Measurements from ENCODE around the gene HILPDA.

The HILPDA gene

DNA sequence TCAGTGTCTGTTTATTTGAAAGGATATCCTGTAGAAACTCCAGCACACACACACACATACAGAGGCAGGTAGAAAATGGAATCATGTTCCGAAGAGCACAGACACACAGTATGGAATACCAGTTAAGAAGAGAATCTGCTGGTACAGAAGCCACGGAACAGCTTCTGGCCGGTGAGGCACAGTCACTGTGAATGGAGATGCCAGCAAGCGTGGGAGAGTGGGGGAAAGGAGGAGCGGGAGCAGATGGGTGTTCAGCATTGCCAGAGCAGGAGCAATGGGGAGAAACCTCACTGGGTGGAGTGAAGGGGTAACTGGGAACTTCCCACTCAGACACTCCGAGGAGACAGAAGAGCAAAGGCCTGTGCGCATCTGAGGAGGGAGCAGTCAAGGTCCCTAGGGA is 36.4 kb upstream of the HILPDA start:
- no peak overlapping the region for H3K4me3 ChIP-seq (ENCODE audit: low read length)
- H3K4me1 ChIP-seq (ENCODE audit: insufficient read depth, low read length), result no peaks in the 10 kb centered on the region
- no peak overlapping the region for H3K9ac ChIP-seq (ENCODE audit: low read depth, low read length)
- no peaks in the 10 kb centered on the region for H3K36me3 ChIP-seq (ENCODE audit: insufficient read depth, low read length)
- no peak overlapping the region for H3K27ac ChIP-seq (ENCODE audit: low read depth, low read length)
- 91% methylated on average over 7 of the region's 7 CpGs for WGBS
- H3K27me3 ChIP-seq (ENCODE audit: insufficient read depth, low read length), result peaks cover 22% of the 10 kb centered on the region
- H3K9me3 ChIP-seq (ENCODE audit: insufficient read depth, low read depth, low read length), result no peaks in the 10 kb centered on the region

DNA sequence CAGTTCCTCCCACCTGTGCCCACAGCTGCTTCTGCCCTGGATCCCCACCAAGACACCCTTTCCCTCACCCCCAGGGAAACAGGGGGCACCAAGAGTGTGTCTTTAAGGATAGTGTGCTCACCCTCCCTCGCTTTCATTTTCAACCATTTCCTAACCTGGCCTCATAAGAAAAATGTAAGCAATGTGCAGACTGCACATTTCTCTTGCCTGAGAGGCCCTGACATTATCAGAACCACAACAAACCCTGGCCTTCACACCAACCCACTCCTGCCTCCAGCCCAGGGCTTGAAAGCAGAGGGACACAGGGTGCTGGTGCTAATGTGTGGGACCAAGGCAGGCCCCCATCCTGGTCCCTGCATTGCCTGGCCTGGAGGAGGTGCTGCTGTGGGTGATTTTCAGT is 34.9 kb upstream of the HILPDA start:
- H3K27me3 ChIP-seq (ENCODE audit: insufficient read depth, low read length), result peaks cover 15% of the 10 kb centered on the region
- H3K4me1 ChIP-seq (ENCODE audit: insufficient read depth, low read length), result no peaks in the 10 kb centered on the region
- WGBS, result 100% methylated on average over 1 of the region's 1 CpG
- H3K9me3 ChIP-seq (ENCODE audit: insufficient read depth, low read depth, low read length), result no peaks in the 10 kb centered on the region
- H3K4me3 ChIP-seq (ENCODE audit: low read length), result no peak overlapping the region
- H3K9ac ChIP-seq (ENCODE audit: low read depth, low read length), result no peak overlapping the region
- no peak overlapping the region for H3K27ac ChIP-seq (ENCODE audit: low read depth, low read length)
- H3K36me3 ChIP-seq (ENCODE audit: insufficient read depth, low read length), result no peaks in the 10 kb centered on the region

DNA sequence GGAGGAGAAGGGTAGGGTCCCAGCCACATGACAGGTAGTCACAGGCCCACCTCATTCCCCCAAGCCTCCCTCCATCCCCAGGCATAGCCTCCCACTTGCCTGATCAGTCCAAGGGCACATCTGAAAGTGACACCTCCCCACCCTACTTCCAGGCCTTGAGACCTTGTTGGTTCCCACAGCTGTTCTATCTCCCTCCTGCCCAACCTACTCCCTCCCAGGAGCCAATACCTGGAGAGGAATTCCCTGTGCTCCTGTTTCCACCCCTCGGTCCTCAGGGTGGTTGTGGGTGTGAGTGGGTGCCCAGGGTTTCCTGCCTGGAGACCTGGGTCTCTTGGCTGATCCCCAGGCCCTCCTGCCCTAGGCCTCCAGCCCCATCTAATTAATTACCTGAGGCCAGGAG is 34.3 kb upstream of the HILPDA start:
- Histone ChIP-seq H3K27me3 (ENCODE audit: insufficient read depth, low read length) (peaks cover 15% of the 10 kb centered on the region), H3K27ac (ENCODE audit: low read depth, low read length) (no peak overlapping the region), H3K4me1 (ENCODE audit: insufficient read depth, low read length) (no peaks in the 10 kb centered on the region), H3K9ac (ENCODE audit: low read depth, low read length) (no peak overlapping the region), H3K36me3 (ENCODE audit: insufficient read depth, low read length) (no peaks in the 10 kb centered on the region), H3K9me3 (ENCODE audit: insufficient read depth, low read depth, low read length) (no peaks in the 10 kb centered on the region), H3K4me3 (ENCODE audit: low read length) (no peak overlapping the region)
- WGBS, result 89% methylated on average over 1 of the region's 1 CpG

DNA sequence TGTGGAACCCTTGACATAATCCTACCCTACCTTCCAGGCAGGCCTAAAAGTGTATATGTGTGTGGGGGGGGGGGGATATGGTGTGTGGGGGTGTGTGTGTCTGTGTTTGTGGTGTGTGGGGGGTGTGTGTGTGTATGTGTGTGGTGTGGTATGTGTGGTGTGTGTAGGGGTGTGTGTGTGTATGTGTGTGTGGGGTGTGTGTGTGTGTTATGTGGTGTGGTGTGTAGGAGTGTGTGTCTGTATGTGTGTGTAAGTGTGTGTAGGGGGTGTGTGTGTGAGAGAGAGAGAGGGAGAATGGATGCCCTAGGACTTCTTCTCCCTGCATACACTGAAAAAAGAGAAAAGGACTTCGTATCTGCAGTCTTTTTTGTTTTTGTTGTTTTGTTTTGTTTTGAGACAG is 33.6 kb upstream of the HILPDA start:
- Histone ChIP-seq H3K4me1 (ENCODE audit: insufficient read depth, low read length) (no peaks in the 10 kb centered on the region), H3K27ac (ENCODE audit: low read depth, low read length) (no peak overlapping the region), H3K27me3 (ENCODE audit: insufficient read depth, low read length) (peaks cover 11% of the 10 kb centered on the region), H3K9ac (ENCODE audit: low read depth, low read length) (no peak overlapping the region), H3K9me3 (ENCODE audit: insufficient read depth, low read depth, low read length) (no peaks in the 10 kb centered on the region), H3K4me3 (ENCODE audit: low read length) (no peak overlapping the region), H3K36me3 (ENCODE audit: insufficient read depth, low read length) (no peaks in the 10 kb centered on the region)
- no CpG with 5 or more reads among the region's 1 CpG for WGBS

DNA sequence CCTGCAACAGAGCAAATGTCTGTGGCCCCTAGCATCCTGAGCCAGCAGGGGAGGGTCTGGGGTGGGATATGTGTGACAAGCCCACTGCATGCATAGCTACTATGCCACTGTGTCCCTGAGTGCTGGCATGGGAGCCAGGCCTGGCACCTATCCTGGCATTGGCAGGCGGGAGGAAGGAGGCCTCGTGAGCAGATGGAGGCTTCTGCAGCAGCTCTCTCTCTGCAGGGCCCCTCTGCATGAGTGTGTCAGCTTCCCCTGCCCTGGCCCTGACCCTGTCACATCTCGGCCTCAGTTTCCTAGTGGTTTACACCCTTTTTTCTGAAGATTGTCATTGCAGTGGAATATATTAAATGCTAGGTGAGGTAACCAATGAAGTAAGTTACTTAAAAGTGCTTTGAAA is 32.8 kb upstream of the HILPDA start:
- H3K9me3 ChIP-seq (ENCODE audit: insufficient read depth, low read depth, low read length), result no peaks in the 10 kb centered on the region
- H3K27me3 ChIP-seq (ENCODE audit: insufficient read depth, low read length), result peaks cover 10% of the 10 kb centered on the region
- H3K36me3 ChIP-seq (ENCODE audit: insufficient read depth, low read length), result no peaks in the 10 kb centered on the region
- no peak overlapping the region for H3K4me3 ChIP-seq (ENCODE audit: low read length)
- no peak overlapping the region for H3K27ac ChIP-seq (ENCODE audit: low read depth, low read length)
- H3K4me1 ChIP-seq (ENCODE audit: insufficient read depth, low read length), result no peaks in the 10 kb centered on the region
- WGBS, result 93% methylated on average over 3 of the region's 3 CpGs
- H3K9ac ChIP-seq (ENCODE audit: low read depth, low read length), result no peak overlapping the region

DNA sequence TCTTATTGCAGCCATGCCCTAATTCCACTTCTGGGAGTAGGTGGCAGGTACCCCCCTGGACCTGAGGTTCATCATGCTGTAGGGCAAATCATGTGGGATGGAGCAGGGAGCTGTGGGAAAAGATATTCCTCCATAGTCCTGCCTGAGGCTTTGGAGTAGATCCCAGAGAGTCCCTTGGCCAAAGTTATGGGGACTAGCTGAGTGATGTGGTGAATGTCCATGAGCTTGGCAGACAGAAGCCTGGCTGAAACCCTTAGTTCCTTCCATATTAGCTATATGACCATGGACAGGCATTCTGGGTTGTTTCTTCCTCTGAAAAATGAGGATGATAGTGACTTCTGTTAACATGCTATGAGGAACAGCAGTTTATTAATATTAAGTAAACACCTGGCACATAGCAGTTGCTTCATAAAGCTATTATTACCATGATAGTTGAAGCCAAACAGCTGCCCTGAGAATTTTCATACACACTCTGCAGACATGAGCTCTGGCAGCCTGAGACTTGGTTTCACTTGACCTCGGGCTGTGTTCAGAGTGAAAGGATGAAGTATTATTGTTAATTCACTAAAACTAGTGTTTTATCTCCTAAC is 30.9 kb upstream of the HILPDA start:
- Histone ChIP-seq H3K4me1 (ENCODE audit: insufficient read depth, low read length) (no peaks in the 10 kb centered on the region), H3K27me3 (ENCODE audit: insufficient read depth, low read length) (no peaks in the 10 kb centered on the region), H3K9me3 (ENCODE audit: insufficient read depth, low read depth, low read length) (no peaks in the 10 kb centered on the region), H3K27ac (ENCODE audit: low read depth, low read length) (no peak overlapping the region), H3K36me3 (ENCODE audit: insufficient read depth, low read length) (no peaks in the 10 kb centered on the region), H3K4me3 (ENCODE audit: low read length) (no peak overlapping the region), H3K9ac (ENCODE audit: low read depth, low read length) (no peak overlapping the region)
- no CpG with 5 or more reads among the region's 1 CpG for WGBS

DNA sequence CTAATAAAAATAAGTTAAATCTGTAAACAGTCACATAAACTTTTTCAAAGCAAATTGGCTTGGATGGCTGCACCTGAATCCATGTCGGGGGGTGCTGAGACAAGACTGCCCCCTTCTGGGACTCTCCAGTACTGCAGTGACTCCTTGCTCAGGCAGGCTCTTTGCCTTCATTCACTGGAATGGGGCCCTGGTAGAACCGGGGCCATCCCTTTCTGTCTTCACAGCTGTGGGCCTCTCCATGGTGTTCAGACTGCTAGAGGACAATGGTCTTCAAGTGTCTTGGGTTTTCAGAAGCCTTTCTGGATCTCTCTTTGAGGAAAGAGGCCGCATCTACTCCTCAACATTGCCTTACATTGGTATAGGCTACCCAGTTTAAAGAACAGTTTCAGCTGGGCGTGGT is 29.8 kb upstream of the HILPDA start:
- H3K4me3 ChIP-seq (ENCODE audit: low read length), result no peak overlapping the region
- H3K9me3 ChIP-seq (ENCODE audit: insufficient read depth, low read depth, low read length), result no peaks in the 10 kb centered on the region
- 46% methylated on average over 4 of the region's 4 CpGs for WGBS
- no peak overlapping the region for H3K27ac ChIP-seq (ENCODE audit: low read depth, low read length)
- no peaks in the 10 kb centered on the region for H3K4me1 ChIP-seq (ENCODE audit: insufficient read depth, low read length)
- no peak overlapping the region for H3K9ac ChIP-seq (ENCODE audit: low read depth, low read length)
- H3K36me3 ChIP-seq (ENCODE audit: insufficient read depth, low read length), result no peaks in the 10 kb centered on the region
- no peaks in the 10 kb centered on the region for H3K27me3 ChIP-seq (ENCODE audit: insufficient read depth, low read length)

DNA sequence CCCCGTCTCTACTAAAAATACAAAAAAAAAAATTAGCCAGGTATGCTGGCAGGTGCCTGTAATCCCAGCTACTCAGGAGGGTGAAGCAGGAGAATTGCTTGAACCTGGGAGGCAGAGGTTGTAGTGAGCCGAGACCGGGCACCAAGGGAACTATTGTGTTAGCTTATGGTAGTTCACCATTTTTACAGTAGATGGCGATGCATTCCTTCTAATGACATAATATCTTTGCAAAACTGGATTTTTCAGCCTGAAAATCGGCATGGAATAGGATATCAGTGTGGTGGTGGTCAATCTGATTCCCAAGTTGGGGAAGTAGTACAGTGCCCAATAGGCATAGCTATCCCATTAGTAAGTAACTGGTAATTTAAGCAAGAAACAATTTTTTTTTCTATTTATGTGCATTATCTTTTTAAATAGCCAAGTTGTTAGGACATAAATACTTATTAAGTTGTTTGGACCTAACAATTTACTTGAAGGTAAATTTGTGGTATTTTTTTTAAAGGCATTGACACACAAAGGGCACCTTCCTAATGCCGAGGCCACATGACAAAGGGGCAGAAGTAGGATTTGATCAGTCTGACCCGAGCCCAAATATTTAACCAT is 28.3 kb upstream of the HILPDA start:
- WGBS, result 31% methylated on average over 7 of the region's 7 CpGs
- H3K4me3 ChIP-seq (ENCODE audit: low read length), result no peak overlapping the region

DNA sequence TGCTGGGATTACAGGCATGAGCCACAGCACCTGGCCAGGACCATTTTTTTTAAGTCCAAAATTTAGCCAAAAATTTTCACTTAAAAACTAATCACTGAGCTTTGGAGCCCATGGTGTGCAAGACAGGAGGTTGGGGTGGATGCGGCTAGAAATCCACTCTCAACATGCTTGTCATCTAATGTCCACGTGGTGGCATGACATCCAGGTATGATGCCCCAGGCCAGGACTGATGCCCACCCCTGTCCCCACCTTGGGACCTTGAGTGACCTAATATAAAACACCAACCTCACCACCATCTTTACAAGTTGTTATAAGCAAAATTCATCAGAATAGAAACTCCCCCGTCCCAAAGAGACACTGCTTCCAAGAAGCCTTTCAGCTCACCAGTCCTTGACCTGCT is 25.5 kb upstream of the HILPDA start:
- WGBS, result 84% methylated on average over 3 of the region's 3 CpGs
- no peak overlapping the region for H3K27ac ChIP-seq (ENCODE audit: low read depth, low read length)

More for the DNA sequence above, 28.3 kb upstream of the HILPDA start:
- Histone ChIP-seq H3K36me3 (ENCODE audit: insufficient read depth, low read length) (no peaks in the 10 kb centered on the region), H3K27me3 (ENCODE audit: insufficient read depth, low read length) (no peaks in the 10 kb centered on the region), H3K9me3 (ENCODE audit: insufficient read depth, low read depth, low read length) (no peaks in the 10 kb centered on the region), H3K27ac (ENCODE audit: low read depth, low read length) (no peak overlapping the region), H3K9ac (ENCODE audit: low read depth, low read length) (no peak overlapping the region), H3K4me1 (ENCODE audit: insufficient read depth, low read length) (peaks cover 6% of the 10 kb centered on the region)

DNA sequence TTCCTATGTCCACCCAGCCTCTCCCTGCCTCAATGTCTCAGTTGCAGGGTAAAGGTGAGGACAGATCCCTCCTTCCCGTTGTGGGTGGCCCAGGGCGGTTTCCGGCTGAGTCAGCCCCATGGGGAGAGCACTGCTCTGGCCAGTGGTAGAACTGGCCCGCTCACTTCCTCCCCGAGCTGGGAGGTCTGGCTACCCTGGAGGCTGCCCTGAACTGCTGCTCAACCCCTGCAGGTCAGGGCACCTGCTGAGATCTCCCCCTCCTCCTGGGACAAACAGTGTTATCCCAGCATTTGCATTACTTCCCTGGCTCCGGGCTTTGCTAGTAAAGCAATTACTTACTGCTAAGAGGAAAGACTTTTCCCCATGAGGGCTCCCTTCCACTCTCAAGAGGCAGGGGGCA is 24.5 kb upstream of the HILPDA start:
- Histone ChIP-seq H3K9me3 (ENCODE audit: insufficient read depth, low read depth, low read length) (no peaks in the 10 kb centered on the region), H3K27ac (ENCODE audit: low read depth, low read length) (no peak overlapping the region), H3K4me1 (ENCODE audit: insufficient read depth, low read length) (peaks cover 21% of the 10 kb centered on the region), H3K4me3 (ENCODE audit: low read length) (no peak overlapping the region), H3K9ac (ENCODE audit: low read depth, low read length) (no peak overlapping the region), H3K36me3 (ENCODE audit: insufficient read depth, low read length) (no peaks in the 10 kb centered on the region), H3K27me3 (ENCODE audit: insufficient read depth, low read length) (no peaks in the 10 kb centered on the region)
- WGBS, result 38% methylated on average over 6 of the region's 6 CpGs

More for the DNA sequence above, 25.5 kb upstream of the HILPDA start:
- Histone ChIP-seq H3K4me3 (ENCODE audit: low read length) (no peak overlapping the region), H3K4me1 (ENCODE audit: insufficient read depth, low read length) (peaks cover 12% of the 10 kb centered on the region), H3K27me3 (ENCODE audit: insufficient read depth, low read length) (no peaks in the 10 kb centered on the region), H3K9ac (ENCODE audit: low read depth, low read length) (no peak overlapping the region), H3K36me3 (ENCODE audit: insufficient read depth, low read length) (no peaks in the 10 kb centered on the region), H3K9me3 (ENCODE audit: insufficient read depth, low read depth, low read length) (no peaks in the 10 kb centered on the region)

DNA sequence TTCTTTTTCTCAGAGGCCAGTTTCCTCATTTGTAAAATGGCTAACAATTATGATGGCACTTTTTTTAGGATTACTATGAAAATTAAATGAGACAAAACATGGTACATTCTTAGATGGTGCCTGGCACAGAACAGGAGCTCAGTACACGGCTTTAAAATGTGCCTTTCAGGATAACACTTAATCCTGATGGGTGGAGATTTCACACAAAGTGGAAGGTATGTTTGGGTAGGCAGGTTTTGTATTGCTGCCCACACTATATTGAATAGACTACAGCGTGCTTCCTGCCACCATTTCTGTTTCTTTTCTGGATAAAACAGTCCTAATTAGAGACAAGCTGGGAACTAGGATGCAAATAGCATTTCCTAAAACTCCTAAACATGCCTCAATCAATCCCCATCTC is 23.9 kb upstream of the HILPDA start:
- WGBS, result 73% methylated on average over 2 of the region's 2 CpGs
- no peak overlapping the region for H3K27ac ChIP-seq (ENCODE audit: low read depth, low read length)
- no peak overlapping the region for H3K4me3 ChIP-seq (ENCODE audit: low read length)
- H3K4me1 ChIP-seq (ENCODE audit: insufficient read depth, low read length), result peaks cover 21% of the 10 kb centered on the region
- no peak overlapping the region for H3K9ac ChIP-seq (ENCODE audit: low read depth, low read length)
- no peaks in the 10 kb centered on the region for H3K9me3 ChIP-seq (ENCODE audit: insufficient read depth, low read depth, low read length)
- no peaks in the 10 kb centered on the region for H3K27me3 ChIP-seq (ENCODE audit: insufficient read depth, low read length)
- no peaks in the 10 kb centered on the region for H3K36me3 ChIP-seq (ENCODE audit: insufficient read depth, low read length)

Measured in HUES64 (cell line).